Dedifferentiated amniotic fluid mesenchymal stem cell (primary cell): Measurements from ENCODE around the gene ENTREP1.

ENCODE experiments used
- DNase-seq: peaks from one replicate; pipeline ENCODE4 v3.0.0-alpha.2; 2016; ENCODE audit errors: extremely low spot score

ENTREP1 gene

DNA sequence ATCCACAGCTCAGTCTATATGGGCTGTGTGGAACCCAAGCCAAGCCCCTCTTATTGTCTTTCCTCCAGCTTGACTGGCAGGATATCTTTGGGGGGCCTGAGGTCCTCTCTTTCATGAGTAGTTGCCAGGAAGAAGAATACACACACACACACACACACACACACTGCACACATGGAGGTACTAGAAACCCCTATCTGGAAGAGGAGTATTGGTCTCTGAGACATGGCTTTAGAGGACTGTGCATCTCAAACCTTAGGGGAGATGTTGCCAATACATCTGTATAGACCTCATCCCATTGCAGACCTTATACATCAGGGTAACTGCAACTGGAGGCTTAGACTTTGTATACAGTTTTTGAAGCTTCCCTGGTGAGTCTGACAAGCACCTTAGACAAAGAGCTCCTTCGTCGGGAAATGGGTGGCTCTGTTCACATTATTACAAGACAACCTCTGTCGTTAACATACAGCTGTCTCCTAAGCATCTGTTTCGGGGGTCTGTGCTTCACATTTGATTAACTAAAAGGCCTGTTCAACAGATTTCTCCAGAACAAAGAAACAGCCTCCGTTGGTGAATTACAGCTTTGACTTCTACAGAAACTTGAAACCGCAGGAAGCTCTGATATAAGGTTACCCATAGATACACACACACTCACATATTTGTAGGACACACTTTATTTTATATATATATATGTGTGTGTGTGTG lies 5.5 kb upstream of the ENTREP1 start:
- no peak for DNase-seq

DNA sequence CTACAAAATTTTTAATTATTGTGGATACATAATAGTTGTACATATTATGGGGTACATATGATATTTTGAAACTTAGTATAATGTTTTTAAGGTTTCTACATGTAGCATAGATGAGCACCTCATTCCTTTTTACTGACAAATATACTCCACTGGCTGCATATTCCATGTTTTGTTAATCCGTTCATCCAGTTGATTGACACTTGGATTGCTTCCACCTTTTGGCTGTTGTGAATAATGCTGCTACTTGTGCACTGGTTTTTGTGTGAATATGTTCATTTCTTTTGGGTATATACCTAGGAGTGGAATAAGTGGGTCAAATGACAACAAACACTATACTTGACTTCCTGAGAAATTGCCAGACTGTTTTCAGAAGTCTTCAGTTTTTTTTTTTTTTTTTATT lies 2.8 kb upstream of the ENTREP1 start:
- DNase-seq: no peak

- DNase-seq: no peak
These were observed 1.2 kb upstream of the ENTREP1 start for GRCh38 chr9:69323861-69324260.

DNA sequence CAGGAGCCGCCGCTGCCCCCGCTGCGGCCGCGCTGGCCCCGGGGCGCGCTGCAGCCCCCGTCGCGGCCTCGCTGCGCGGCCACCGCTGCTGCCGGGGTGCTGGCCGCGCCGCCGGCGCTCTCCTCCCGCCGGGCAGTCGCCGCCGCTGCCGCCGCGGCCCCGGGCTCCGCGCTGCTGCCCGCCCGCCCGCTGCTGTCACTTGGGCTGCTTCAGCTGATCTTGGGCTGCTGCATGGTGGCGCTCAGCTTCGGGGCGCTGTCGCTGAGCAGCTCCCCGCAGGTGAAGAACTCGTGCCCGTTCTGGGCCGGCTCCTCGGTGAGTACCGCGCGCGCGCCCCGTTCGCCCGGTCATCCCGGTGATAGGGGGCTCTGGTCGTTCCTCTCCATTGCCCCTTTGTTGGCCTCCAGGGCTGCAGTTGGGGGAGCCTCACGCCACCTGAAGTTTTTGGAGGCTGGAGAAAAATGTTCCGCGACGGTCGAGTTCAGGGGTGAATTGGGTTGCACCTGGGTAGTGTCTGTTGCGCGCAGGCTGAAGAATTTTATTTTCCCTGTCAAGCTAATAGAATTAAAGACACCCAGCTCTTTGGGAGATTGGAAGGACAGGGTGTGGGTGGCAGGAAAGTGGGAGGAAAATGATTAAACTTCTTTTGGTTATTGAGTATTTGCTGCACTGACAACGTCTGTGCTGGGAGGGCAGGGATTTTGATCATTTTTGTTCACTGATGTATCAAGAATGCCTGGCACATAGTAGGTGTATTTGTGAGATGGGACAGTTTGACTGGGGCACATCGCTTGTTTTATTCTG lies 596 bp downstream of the ENTREP1 start:
- no peak for DNase-seq

DNA sequence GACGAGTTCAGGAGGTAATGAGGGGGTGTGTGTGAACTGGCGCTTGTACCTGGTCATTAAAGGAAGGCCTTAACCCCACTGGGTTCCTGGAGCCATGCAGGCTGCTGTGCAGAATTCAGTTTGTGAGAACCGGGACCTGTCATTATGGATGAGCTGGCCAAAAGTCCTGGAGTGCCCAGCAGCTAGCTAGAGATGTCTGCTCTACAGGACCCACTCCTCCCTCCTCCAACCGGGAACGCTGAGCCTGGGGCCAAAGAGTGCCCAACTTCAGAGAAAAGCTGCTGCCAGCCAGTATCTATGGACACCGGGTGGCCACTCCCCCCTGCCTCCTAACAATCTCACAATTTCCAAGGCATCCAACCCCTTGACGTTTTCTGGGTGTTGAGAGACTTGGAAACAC lies 1.2 kb downstream of the ENTREP1 start:
- DNase-seq: no peak

DNA sequence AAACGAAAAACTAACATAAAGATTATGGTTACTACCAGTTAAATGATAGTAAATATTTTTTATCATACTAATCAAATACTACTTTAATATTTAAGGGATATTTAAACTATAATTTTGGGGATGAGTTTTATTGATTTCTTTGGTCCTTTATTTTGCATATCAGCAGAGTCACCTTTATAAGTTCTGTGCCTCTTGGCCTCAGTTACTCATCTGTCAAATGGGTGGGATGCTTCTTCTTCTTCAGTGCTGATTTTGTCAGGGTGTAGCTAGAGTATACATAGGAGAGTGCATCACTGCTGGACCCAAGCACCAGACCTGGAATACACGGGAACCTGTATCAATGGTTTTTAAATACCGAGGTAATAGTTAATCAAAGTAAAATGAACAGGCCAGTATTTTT lies 5.6 kb downstream of the ENTREP1 start:
- no peak for DNase-seq

GRCh38 chr9:69331444-69331843 lies 6.4 kb downstream of the ENTREP1 start:
- no peak for DNase-seq

- DNase-seq: no peak
These were observed 7.2 kb downstream of the ENTREP1 start for GRCh38 chr9:69332067-69332685.

- DNase-seq: no peak
These were observed 8.7 kb downstream of the ENTREP1 start for GRCh38 chr9:69333716-69334115.

- no peak for DNase-seq
These were observed 9.3 kb downstream of the ENTREP1 start for GRCh38 chr9:69334317-69334716.

- no peak for DNase-seq
These were observed 14.6 kb downstream of the ENTREP1 start for GRCh38 chr9:69339620-69340019.

DNA sequence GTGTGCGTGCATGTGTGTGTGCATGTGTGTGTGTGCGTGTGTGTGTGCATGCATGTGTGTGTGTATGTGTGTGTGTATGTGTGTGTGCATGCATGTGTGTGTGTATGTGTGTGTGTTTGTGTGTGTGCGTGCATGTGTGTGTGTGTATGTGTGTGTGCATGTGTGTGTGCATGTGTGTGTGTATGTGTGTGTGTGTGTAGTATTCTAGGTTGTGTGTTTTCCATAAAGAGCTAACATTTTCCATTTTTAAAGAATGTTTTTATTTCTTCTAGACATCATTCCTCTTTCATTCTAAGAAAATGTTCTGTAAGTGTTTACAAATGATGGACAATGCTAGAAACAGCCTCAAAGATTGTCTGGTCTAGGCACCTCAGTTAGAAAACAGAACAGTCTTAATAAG lies 15.6 kb downstream of the ENTREP1 start:
- DNase-seq: no peak

DNA sequence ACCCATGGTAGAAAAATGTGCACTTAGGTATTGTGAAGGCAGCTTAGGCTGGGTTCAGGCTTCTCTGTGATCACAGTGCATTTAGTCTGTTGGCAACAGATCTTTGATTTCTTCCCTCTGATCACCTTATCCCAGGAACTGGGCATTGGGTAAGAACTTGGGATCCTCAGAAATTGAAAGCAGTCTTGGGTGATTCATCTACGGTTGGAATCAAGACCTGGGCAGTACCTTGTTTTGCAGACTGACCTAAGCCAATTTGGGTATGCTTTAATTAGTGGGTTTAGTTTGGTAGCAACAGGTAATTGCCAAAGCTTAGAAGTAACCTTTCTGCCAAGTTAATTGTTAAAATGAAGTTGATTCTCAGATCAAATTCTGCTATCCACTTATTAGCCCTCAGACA lies 17.8 kb downstream of the ENTREP1 start:
- DNase-seq: no peak

DNA sequence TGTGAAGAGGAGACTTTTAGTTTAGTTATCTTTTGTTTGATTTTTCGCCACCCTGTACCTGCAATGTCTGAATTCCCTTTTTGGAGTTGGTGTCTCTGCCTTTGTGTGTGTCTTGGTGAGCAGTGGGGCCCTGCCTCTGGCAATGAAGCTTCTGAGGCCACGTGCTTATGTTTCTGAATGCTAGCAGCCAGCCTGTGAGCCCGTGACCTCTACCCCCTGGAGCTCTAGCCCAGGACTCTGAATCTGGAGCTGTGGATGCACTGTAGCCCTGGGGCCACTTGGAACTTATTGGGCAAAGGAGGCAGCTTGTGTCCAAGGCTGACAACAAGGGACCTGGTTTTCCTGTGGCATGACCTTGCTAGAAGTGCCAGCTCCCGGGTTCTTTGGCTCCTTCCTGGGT lies 19.4 kb downstream of the ENTREP1 start:
- DNase-seq: no peak

- DNase-seq: no peak
These were observed 21.8 kb downstream of the ENTREP1 start for GRCh38 chr9:69346596-69347390.

GRCh38 chr9:69347607-69348006 lies 22.6 kb downstream of the ENTREP1 start:
- DNase-seq: no peak

- no peak for DNase-seq
These were observed 26.2 kb downstream of the ENTREP1 start for GRCh38 chr9:69351227-69351626.

DNA sequence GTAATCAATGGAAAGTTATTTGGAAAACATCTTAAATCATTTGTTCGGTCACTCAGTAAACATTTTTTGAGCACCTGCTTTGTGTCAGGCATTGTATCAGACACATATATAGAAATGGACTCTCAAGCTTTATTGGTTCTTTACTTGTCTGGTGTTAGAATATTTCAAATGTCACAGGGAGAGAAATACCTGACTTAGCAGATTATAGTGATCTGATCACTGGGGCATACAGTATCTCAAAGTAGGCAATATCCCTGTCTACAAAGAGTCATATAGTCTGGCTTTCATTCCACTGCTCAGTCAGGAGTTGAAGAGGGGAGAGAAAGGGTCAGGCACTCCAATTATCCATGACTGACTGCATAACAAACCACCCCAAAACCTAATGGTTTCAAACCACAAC lies 30.2 kb downstream of the ENTREP1 start:
- no peak for DNase-seq

DNA sequence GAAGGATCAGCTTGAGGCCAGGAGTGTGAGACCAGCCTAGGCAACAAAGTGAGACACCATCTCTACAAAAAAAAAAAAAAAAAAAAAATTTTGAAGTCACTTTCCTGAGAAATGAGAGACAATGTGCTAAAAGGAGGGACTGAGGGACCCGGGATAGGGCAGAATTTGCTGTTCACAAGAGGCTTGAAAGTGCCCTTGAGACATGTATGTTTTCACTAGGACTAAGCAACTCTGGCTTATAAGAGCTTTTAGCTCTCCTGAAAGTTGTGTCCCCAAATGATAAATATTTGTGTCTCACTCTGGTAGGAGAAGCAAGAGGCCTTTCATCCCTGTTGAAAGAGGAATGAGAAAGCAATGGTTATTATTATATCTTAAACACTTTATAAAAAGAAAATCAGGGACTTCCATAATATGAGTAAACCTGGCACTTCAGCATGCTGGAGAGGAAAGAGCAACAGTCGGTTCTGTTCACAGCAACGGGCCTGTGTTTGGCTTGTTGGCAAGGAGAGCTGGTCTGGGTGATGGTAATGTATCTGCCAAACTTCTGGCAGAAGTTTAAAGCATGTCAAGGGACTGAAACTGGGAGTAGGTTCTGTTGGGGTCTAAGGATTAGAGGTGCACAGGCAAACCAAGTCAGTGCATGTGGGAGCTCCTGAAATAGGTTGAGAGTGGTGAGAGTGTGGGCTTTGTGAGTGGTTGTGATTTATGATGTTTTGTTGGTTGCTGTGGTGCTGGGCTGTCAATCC lies 32.2 kb downstream of the ENTREP1 start:
- no peak for DNase-seq

GRCh38 chr9:69357821-69358220 lies 32.8 kb downstream of the ENTREP1 start:
- no peak for DNase-seq

DNA sequence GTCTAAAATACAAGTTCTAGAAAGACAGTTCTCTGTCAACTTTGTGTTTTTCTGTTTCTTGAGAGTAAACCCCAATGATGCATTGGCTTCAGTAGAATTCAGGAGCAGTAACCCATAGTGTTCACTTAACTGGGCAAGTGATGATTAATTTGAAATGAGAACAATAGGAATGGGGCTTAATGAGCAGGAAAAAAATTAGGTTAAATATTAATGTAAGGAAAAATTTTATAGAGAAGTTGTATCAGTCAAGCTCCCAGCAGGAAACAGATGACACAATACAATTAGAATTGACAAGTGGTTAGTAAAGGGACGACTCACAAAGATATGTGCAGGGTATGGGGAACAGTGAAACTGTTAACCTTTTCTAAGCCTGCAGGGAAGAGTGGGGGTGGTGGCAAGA lies 38.2 kb downstream of the ENTREP1 start:
- no peak for DNase-seq
